HEK293 (cell line): ENCODE data around the gene MAP4K5.

ENCODE experiments used
- CTCF ChIA-PET: fragments of 350-600 bp; formaldehyde crosslinking; extraction: SDS; loops from one replicate; lab custom pipeline; 2021; ENCODE audit warnings: antibody characterized with exemption; lab: Yijun Ruan, JAX
- POLR2A ChIA-PET: fragments of 300-600 bp; formaldehyde crosslinking; extraction: SDS; loops from one replicate; lab custom pipeline; 2020; ENCODE audit warnings: antibody characterized with exemption, inconsistent platforms; lab: Yijun Ruan, JAX
- H3K27ac ChIP-seq: fragments of 200-500 bp; sonication (Bioruptor generic); 2 replicates; pipeline ENCODE4 v1.5.1; 2014; ENCODE audit warnings: low read depth, low read length, control low read depth, inconsistent platforms; ENCODE audit errors: extremely low read depth
- H3K36me3 ChIP-seq, 2 experiments: fragments of 200-500 bp in 1 of 2; sonication (Bioruptor generic) in 1 of 2; 1 replicate in 1 of 2; 2 replicates in 1 of 2; pipeline ENCODE4 v1.5.1; 2014 to 2017; ENCODE audit warnings: inconsistent platforms in 2 of 2, low read length in 2 of 2; ENCODE audit not compliant: control insufficient read depth in 2 of 2, insufficient read depth in 1 of 2
- H3K4me1 ChIP-seq: fragments of 200-500 bp; sonication (Bioruptor generic); 2 replicates; pipeline ENCODE4 v1.5.1; 2014; ENCODE audit warnings: mild to moderate bottlenecking, low read length, inconsistent platforms; ENCODE audit not compliant: control insufficient read depth, insufficient read depth
- H3K4me3 ChIP-seq: 2 replicates; pipeline ENCODE4 v1.5.1; 2011; ENCODE audit warnings: low read depth, mild to moderate bottlenecking, control low read depth, low read length, moderate library complexity
- H3K9me3 ChIP-seq: fragments of 200-500 bp; sonication (Bioruptor generic); 2 replicates; pipeline ENCODE4 v1.5.1; 2014; ENCODE audit warnings: low read depth, low read length, inconsistent platforms; ENCODE audit not compliant: control insufficient read depth, insufficient read depth
- HOXA7 ChIP-seq: sonication (generic); formaldehyde crosslinking; IDR thresholded peaks from 2 replicates; pipeline ENCODE4 v1.8.1; 2022; ENCODE audit warnings: missing genetic modification reagents, borderline replicate concordance
- KLF10 ChIP-seq: fragments of 450-650 bp; IDR thresholded peaks from 2 replicates; pipeline ENCODE4 v1.5.1; 2018; ENCODE audit warnings: missing biosample characterization, mild to moderate bottlenecking, missing genetic modification characterization
- KLF9 ChIP-seq: fragments of 450-650 bp; formaldehyde crosslinking; IDR thresholded peaks from 2 replicates; pipeline ENCODE4 v1.5.1; 2016; ENCODE audit warnings: missing biosample characterization, missing genetic modification characterization, low read depth
- ZBTB1 ChIP-seq: fragments of 450-650 bp; formaldehyde crosslinking; IDR thresholded peaks from 2 replicates; pipeline ENCODE4 v1.5.1; 2016; ENCODE audit warnings: missing biosample characterization, missing genetic modification characterization
- ZBTB8A ChIP-seq: fragments of 450-650 bp; formaldehyde crosslinking; IDR thresholded peaks from 2 replicates; pipeline ENCODE4 v1.5.1; 2016; ENCODE audit warnings: missing biosample characterization, missing genetic modification characterization
- ZNF121 ChIP-seq: fragments of 450-650 bp; formaldehyde crosslinking; IDR thresholded peaks from 2 replicates; pipeline ENCODE4 v1.5.1; 2016; ENCODE audit warnings: missing biosample characterization, missing genetic modification characterization
- ZNF155 ChIP-seq: fragments of 450-650 bp; formaldehyde crosslinking; IDR thresholded peaks from 2 replicates; pipeline ENCODE4 v1.5.1; 2016; ENCODE audit warnings: missing biosample characterization, missing genetic modification characterization
- ZNF2 ChIP-seq: fragments of 450-650 bp; formaldehyde crosslinking; IDR thresholded peaks from 2 replicates; pipeline ENCODE4 v1.5.1; 2016; ENCODE audit warnings: missing biosample characterization, missing genetic modification characterization
- ZNF335 ChIP-seq: fragments of 450-650 bp; formaldehyde crosslinking; conservative IDR thresholded peaks from 2 replicates; pipeline ENCODE4 v1.5.1; 2016; ENCODE audit warnings: missing biosample characterization, missing genetic modification characterization
- ZNF404 ChIP-seq: fragments of 450-650 bp; formaldehyde crosslinking; IDR thresholded peaks from 2 replicates; pipeline ENCODE4 v1.5.1; 2017; ENCODE audit warnings: missing biosample characterization, missing genetic modification characterization
- ZNF423 ChIP-seq: fragments of 450-650 bp; formaldehyde crosslinking; IDR thresholded peaks from 2 replicates; pipeline ENCODE4 v1.5.1; 2016; ENCODE audit warnings: missing biosample characterization, missing genetic modification characterization
- ZNF473 ChIP-seq: fragments of 450-650 bp; formaldehyde crosslinking; IDR thresholded peaks from 2 replicates; pipeline ENCODE4 v1.5.1; 2017; ENCODE audit warnings: missing biosample characterization, missing genetic modification characterization
- ZNF530 ChIP-seq: fragments of 450-650 bp; formaldehyde crosslinking; IDR thresholded peaks from 2 replicates; pipeline ENCODE4 v1.5.1; 2016; ENCODE audit warnings: low read depth, missing biosample characterization, missing genetic modification characterization
- ZNF561 ChIP-seq: fragments of 450-650 bp; IDR thresholded peaks from 2 replicates; pipeline ENCODE4 v1.5.1; 2018; ENCODE audit warnings: missing biosample characterization, missing genetic modification characterization, borderline replicate concordance
- ZNF596 ChIP-seq: fragments of 450-650 bp; IDR thresholded peaks from 2 replicates; pipeline ENCODE4 v1.5.0; 2018; ENCODE audit warnings: missing biosample characterization, mild to moderate bottlenecking, missing genetic modification characterization, moderate library complexity
- ZNF610 ChIP-seq: fragments of 450-650 bp; formaldehyde crosslinking; IDR thresholded peaks from 2 replicates; pipeline ENCODE4 v1.5.1; 2016; ENCODE audit warnings: missing biosample characterization, missing genetic modification characterization, borderline replicate concordance
- ZNF658 ChIP-seq: fragments of 450-650 bp; formaldehyde crosslinking; IDR thresholded peaks from 2 replicates; pipeline ENCODE4; 2016; ENCODE audit warnings: missing biosample characterization, missing genetic modification characterization
- ZNF747 ChIP-seq: fragments of 450-650 bp; formaldehyde crosslinking; IDR thresholded peaks from 2 replicates; pipeline ENCODE4 v1.5.1; 2016; ENCODE audit warnings: missing biosample characterization, missing genetic modification characterization
- ZNF830 ChIP-seq: fragments of 450-650 bp; IDR thresholded peaks from 2 replicates; pipeline ENCODE4 v1.5.0; 2018; ENCODE audit warnings: missing biosample characterization, missing genetic modification characterization, low read depth, mild to moderate bottlenecking, moderate library complexity
- ZNF837 ChIP-seq: fragments of 450-650 bp; formaldehyde crosslinking; IDR thresholded peaks from 2 replicates; pipeline ENCODE4 v1.5.1; 2016; ENCODE audit warnings: missing biosample characterization, missing genetic modification characterization
- ZSCAN30 ChIP-seq: fragments of 450-650 bp; IDR thresholded peaks from 2 replicates; pipeline ENCODE4 v1.5.1; 2018; ENCODE audit warnings: missing biosample characterization, mild to moderate bottlenecking, missing genetic modification characterization, moderate library complexity
- TF ChIP-seq, protein P1 (sequence below): fragments of 450-650 bp; formaldehyde crosslinking; IDR thresholded peaks from 2 replicates; pipeline ENCODE4 v1.5.1; 2016; ENCODE audit warnings: missing biosample characterization, missing genetic modification characterization, low read depth
- TF ChIP-seq, protein P2 (sequence below): fragments of 450-650 bp; formaldehyde crosslinking; IDR thresholded peaks from 2 replicates; pipeline ENCODE4 v1.5.1; 2016; ENCODE audit warnings: missing biosample characterization, missing genetic modification characterization, borderline replicate concordance
- TF ChIP-seq, protein P3 (sequence below): fragments of 450-650 bp; formaldehyde crosslinking; IDR thresholded peaks from 2 replicates; pipeline ENCODE4 v1.5.1; 2017; ENCODE audit warnings: missing biosample characterization, missing genetic modification characterization
- TF ChIP-seq, protein P4 (sequence below): fragments of 450-650 bp; formaldehyde crosslinking; IDR thresholded peaks from 2 replicates; pipeline ENCODE4 v1.5.1; 2016; ENCODE audit warnings: missing biosample characterization, missing genetic modification characterization

The MAP4K5 gene

DNA sequence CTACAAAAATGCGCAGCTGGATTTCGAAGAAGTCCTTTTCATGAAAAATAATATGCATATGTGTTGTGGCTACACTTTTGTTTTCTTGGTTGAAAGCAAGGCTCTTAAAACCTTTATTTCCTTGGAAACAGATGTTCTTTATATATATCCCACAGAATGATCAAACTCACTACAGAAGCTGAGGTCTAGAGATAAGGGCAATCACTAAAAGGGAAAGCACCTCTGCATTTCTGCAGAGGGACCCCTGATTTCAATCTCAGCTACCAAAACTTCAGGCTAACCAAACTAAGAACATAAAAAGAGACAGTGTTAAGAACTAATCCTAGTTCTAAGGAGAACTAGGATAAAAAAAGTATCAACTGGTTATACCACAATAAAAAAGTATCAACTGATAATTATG lies 70.3 kb downstream of the MAP4K5 start:
- peaks cover 29 to 63% of the 10 kb centered on the region in 2 experiments for H3K36me3 ChIP-seq
- CTCF ChIA-PET, result interaction anchor here (0.6 kb wide), 1 partner anchor 122 kb away, joined by 4 read pairs; no protein-coding TSS in a partner anchor
- no peaks in the 10 kb centered on the region for H3K9me3 ChIP-seq
- POLR2A ChIA-PET, result no interaction called here
- TF ChIP-seq ZNF747 (tag by site-specific recombination), result no peak
- TF ChIP-seq ZNF561 (tag by site-specific recombination), result no peak
- TF ChIP-seq, protein P1, sequence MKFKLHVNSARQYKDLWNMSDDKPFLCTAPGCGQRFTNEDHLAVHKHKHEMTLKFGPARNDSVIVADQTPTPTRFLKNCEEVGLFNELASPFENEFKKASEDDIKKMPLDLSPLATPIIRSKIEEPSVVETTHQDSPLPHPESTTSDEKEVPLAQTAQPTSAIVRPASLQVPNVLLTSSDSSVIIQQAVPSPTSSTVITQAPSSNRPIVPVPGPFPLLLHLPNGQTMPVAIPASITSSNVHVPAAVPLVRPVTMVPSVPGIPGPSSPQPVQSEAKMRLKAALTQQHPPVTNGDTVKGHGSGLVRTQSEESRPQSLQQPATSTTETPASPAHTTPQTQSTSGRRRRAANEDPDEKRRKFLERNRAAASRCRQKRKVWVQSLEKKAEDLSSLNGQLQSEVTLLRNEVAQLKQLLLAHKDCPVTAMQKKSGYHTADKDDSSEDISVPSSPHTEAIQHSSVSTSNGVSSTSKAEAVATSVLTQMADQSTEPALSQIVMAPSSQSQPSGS (tag by site-specific recombination), result no peak
- no peak for TF ChIP-seq ZNF830 (tag by site-specific recombination)
- TF ChIP-seq, protein P2, sequence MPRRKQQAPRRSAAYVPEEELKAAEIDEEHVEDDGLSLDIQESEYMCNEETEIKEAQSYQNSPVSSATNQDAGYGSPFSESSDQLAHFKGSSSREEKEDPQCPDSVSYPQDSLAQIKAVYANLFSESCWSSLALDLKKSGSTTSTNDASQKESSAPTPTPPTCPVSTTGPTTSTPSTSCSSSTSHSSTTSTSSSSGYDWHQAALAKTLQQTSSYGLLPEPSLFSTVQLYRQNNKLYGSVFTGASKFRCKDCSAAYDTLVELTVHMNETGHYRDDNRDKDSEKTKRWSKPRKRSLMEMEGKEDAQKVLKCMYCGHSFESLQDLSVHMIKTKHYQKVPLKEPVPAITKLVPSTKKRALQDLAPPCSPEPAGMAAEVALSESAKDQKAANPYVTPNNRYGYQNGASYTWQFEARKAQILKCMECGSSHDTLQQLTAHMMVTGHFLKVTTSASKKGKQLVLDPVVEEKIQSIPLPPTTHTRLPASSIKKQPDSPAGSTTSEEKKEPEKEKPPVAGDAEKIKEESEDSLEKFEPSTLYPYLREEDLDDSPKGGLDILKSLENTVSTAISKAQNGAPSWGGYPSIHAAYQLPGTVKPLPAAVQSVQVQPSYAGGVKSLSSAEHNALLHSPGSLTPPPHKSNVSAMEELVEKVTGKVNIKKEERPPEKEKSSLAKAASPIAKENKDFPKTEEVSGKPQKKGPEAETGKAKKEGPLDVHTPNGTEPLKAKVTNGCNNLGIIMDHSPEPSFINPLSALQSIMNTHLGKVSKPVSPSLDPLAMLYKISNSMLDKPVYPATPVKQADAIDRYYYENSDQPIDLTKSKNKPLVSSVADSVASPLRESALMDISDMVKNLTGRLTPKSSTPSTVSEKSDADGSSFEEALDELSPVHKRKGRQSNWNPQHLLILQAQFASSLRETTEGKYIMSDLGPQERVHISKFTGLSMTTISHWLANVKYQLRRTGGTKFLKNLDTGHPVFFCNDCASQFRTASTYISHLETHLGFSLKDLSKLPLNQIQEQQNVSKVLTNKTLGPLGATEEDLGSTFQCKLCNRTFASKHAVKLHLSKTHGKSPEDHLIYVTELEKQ (tag by site-specific recombination), result no peak
- no peak for TF ChIP-seq HOXA7 (CRISPR knock-in tag)
- no peak for TF ChIP-seq ZNF404 (tag by site-specific recombination)
- no peak for TF ChIP-seq ZSCAN30
- TF ChIP-seq ZNF335 (tag by site-specific recombination), result no peak
- no peak for TF ChIP-seq KLF10 (tag by site-specific recombination)
- no peak for TF ChIP-seq KLF9 (tag by site-specific recombination)
- no peak for TF ChIP-seq ZNF596 (tag by site-specific recombination)
- TF ChIP-seq, protein P3, sequence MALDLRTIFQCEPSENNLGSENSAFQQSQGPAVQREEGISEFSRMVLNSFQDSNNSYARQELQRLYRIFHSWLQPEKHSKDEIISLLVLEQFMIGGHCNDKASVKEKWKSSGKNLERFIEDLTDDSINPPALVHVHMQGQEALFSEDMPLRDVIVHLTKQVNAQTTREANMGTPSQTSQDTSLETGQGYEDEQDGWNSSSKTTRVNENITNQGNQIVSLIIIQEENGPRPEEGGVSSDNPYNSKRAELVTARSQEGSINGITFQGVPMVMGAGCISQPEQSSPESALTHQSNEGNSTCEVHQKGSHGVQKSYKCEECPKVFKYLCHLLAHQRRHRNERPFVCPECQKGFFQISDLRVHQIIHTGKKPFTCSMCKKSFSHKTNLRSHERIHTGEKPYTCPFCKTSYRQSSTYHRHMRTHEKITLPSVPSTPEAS (tag by site-specific recombination), result no peak
- TF ChIP-seq ZBTB1 (tag by site-specific recombination), result no peak
- TF ChIP-seq ZNF530, result no peak
- no peak for TF ChIP-seq ZNF610
- no peak overlapping the region for H3K27ac ChIP-seq
- no peaks in the 10 kb centered on the region for H3K4me1 ChIP-seq
- H3K4me3 ChIP-seq, result no peak overlapping the region

DNA sequence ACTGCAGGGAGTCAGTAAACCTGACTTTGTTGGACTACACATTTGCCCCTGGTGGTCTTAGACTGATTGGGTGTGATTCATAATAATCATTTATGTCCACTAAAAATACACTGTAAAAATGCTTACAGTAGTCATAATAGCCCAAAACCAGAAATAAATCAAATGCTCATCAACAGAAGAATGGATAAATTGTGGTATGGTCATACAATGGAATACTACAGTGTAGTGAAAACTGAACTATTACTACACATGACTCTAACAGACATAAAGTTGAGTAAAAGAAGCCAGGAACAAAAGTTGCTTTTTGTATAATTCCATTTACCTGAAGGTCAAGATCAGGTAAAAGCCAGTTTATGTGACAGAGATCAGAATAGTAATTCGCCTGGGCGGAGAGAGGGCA lies 78.5 kb downstream of the MAP4K5 start:
- TF ChIP-seq, protein P4, sequence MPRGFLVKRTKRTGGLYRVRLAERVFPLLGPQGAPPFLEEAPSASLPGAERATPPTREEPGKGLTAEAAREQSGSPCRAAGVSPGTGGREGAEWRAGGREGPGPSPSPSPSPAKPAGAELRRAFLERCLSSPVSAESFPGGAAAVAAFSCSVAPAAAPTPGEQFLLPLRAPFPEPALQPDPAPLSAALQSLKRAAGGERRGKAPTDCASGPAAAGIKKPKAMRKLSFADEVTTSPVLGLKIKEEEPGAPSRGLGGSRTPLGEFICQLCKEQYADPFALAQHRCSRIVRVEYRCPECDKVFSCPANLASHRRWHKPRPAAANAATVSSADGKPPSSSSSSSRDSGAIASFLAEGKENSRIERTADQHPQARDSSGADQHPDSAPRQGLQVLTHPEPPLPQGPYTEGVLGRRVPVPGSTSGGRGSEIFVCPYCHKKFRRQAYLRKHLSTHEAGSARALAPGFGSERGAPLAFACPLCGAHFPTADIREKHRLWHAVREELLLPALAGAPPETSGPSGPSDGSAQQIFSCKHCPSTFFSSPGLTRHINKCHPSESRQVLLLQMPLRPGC (tag by site-specific recombination), result no peak
- TF ChIP-seq KLF10 (tag by site-specific recombination) (no peak), ZNF155 (no peak), ZNF2 (tag by site-specific recombination) (no peak), ZNF658 (tag by site-specific recombination) (no peak), ZNF423 (tag by site-specific recombination) (no peak), ZBTB8A (tag by site-specific recombination) (no peak), ZNF121 (tag by site-specific recombination) (no peak), ZNF837 (tag by site-specific recombination) (no peak), ZNF473 (tag by site-specific recombination) (no peak)
- ChIA-PET CTCF (interaction anchor here (0.7 kb wide), 1 partner anchor 1075 kb away, joined by 3 read pairs; no protein-coding TSS in a partner anchor), POLR2A (no interaction called here)
- no peak overlapping the region for H3K27ac ChIP-seq
- H3K4me3 ChIP-seq, result no peak overlapping the region
- H3K36me3 ChIP-seq, result peaks cover 28 to 80% of the 10 kb centered on the region in 2 experiments
- H3K9me3 ChIP-seq, result no peaks in the 10 kb centered on the region
- no peaks in the 10 kb centered on the region for H3K4me1 ChIP-seq
